ENCODE data around the gene INAFM2.

Gene INAFM2

DNA sequence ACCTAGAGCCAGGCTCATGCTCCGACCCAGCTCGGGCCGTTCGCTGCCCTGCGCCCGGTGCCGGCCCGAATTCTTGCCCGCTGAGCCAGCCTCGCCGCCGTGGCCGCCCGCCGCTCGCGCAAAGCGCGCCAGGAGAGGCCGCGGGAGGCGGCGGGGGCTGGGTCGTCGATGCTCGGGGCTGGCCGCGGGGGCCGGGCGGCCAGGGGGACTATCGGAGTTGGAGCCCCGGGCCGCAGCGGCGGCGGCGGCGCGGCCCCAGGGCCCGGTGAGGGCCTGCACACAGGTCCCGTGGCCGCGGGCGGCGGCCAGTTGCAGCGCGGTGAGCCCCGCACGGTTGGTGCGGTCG lies 41.7 kb upstream of the INAFM2 start:
- DNase-seq (ENCODE audit: low read depth): no peak
- TF ChIP-seq, protein P1, sequence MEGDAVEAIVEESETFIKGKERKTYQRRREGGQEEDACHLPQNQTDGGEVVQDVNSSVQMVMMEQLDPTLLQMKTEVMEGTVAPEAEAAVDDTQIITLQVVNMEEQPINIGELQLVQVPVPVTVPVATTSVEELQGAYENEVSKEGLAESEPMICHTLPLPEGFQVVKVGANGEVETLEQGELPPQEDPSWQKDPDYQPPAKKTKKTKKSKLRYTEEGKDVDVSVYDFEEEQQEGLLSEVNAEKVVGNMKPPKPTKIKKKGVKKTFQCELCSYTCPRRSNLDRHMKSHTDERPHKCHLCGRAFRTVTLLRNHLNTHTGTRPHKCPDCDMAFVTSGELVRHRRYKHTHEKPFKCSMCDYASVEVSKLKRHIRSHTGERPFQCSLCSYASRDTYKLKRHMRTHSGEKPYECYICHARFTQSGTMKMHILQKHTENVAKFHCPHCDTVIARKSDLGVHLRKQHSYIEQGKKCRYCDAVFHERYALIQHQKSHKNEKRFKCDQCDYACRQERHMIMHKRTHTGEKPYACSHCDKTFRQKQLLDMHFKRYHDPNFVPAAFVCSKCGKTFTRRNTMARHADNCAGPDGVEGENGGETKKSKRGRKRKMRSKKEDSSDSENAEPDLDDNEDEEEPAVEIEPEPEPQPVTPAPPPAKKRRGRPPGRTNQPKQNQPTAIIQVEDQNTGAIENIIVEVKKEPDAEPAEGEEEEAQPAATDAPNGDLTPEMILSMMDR (IDR thresholded peaks at IDR 0.05; ENCODE audit: low read depth, low read length): no peak
- TF ChIP-seq POLR2A (IDR thresholded peaks at IDR 0.05; ENCODE audit: extremely low read depth, insufficient read length) (no peak), MYC (IDR thresholded peaks at IDR 0.05; ENCODE audit: low read depth, low read length) (no peak)
- TF ChIP-seq, protein P2, sequence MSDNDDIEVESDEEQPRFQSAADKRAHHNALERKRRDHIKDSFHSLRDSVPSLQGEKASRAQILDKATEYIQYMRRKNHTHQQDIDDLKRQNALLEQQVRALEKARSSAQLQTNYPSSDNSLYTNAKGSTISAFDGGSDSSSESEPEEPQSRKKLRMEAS (IDR thresholded peaks at IDR 0.05; ENCODE audit: low read depth, low read length): no peak
- no peak overlapping the region for H3K4me3 ChIP-seq (ENCODE audit: low read depth, low read length)

DNA sequence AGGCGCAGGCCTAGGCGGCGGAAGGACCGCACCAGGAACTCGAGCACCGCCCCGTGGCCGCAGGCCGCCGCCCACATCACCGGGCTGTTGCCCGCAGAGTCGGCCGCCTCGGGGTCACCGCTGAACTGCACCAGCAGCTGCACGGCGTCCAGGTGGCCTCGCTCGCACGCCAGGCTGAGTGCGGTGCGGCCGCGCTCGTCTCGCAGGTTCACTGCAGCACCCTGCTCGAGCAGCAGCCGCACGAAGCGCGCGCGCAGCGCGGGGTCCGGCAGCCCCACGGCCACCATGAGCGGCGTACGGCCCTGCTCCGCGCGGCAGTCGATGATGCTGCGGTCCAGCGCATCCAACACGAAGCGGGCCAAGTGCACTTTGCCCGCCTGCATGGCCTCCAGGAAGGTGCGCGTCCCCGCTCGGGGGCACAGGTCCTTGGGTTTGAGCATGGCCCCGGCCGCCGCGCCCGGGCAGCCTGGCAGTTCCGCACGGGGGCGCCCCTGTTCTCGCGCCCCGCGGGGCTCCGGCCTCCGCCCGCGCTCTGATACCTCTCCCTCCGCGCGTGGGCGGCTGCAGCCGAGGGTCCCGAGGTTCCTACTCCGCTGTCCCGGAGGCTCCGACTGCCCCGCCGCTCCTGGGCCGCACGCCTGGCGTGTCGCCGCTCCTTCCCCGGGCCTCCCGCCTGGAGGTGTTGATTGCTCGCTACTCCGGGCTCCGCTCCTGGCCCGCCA lies 41.2 kb upstream of the INAFM2 start:
- TF ChIP-seq POLR2A (IDR thresholded peaks at IDR 0.05; ENCODE audit: extremely low read depth, insufficient read length): no peak
- TF ChIP-seq, protein P2 (IDR thresholded peaks at IDR 0.05; ENCODE audit: low read depth, low read length): peak; percentile 7; the same call in 1 of the 2 replicates
- TF ChIP-seq, protein P1 (IDR thresholded peaks at IDR 0.05; ENCODE audit: low read depth, low read length): peak; percentile 5
- TF ChIP-seq MYC (IDR thresholded peaks at IDR 0.05; ENCODE audit: low read depth, low read length): peak; percentile 36; the same call in 1 of the 2 replicates
- DNase-seq (ENCODE audit: low read depth): peak; percentile 73
- H3K4me3 ChIP-seq (ENCODE audit: low read depth, low read length): peak overlapping the region; percentile 32

DNA sequence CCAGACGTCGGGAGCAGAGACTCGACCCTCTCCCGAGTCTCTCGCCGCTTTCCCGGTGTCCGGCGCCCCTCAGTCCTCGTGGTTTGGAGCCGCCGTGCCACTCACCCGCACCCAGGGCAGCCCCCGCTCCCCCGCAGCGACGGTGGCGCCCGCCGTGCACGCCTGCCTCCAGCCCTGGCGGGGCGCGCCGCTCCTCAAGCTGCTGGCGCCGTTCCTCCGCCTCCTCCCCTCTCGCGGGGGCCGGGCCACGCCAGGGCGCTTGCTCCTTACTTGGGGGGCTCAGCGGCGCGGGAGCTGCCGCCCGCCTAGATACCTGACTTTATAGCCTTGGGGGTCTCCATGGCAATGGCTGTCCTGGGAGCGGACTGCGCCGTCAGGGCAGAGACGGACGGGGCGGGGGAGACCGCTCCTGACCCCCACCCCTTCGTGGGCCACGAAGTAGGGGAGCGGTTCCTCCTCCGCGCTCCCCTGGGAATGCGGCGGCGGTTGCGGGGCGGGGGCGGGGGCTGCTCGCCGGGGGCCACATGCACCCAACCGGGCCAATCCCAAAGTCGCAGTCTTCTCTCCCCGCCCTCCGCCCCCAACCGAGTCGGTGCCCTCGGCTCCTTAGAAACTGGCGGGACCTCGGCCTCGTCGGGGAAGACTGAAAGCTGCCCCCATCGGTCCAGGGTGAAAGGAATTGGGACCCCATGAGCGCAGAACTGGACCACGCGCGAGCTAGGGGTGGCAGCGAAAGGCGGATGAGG lies 40.5 kb upstream of the INAFM2 start, which contains the start of gene ANKRD63:
Gene ANKRD63, minus strand, starts transcription at position 196 of the 746 bp plus-strand sequence. CDS start 478 bp downstream, outside the sequence.
- TF ChIP-seq POLR2A (IDR thresholded peaks at IDR 0.05; ENCODE audit: extremely low read depth, insufficient read length) (no peak), MYC (IDR thresholded peaks at IDR 0.05; ENCODE audit: low read depth, low read length) (no peak)
- TF ChIP-seq, protein P1 (IDR thresholded peaks at IDR 0.05; ENCODE audit: low read depth, low read length): no peak
- TF ChIP-seq, protein P2 (IDR thresholded peaks at IDR 0.05; ENCODE audit: low read depth, low read length): no peak
- DNase-seq (ENCODE audit: low read depth): peak; percentile 80
- peak within 1 kb of the TSS; percentile 32 for H3K4me3 ChIP-seq (ENCODE audit: low read depth, low read length)

DNA sequence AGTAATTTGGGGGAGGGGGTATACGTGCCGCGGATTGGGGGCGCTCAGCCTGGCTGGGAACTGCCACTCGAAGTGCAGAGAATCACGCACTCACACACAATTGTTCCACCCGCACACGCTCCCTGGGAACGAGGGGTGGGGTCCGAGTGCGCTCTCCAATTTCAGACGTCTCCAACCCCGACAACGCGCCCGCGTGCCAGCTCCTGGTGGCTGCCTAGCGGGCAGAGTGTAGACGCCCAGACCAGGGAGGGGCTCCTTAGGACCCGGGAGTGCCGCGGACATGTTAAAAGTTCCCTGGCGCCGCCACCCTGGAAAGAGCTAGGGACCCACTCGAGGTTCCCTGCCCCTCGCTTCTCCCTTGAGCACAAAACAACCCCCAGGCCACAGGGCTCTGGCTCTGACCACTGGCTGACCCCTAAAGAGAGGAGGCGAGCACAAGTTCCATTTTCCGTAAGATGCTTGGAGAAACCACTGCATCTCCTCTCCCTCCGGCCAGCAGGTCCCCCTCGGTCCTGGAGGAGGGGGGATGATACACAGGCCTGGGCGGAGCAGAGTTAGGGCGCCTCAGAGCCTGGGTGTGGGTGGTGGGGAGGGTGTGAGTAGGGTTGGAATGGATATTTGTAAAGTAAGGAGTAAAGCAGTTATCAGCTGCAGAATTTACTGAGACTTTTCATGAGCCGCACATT lies 39.7 kb upstream of the INAFM2 start:
- DNase-seq (ENCODE audit: low read depth): peak; percentile 11
- no peak overlapping the region for H3K4me3 ChIP-seq (ENCODE audit: low read depth, low read length)
- TF ChIP-seq MYC (IDR thresholded peaks at IDR 0.05; ENCODE audit: low read depth, low read length) (no peak), POLR2A (IDR thresholded peaks at IDR 0.05; ENCODE audit: extremely low read depth, insufficient read length) (no peak)
- TF ChIP-seq, protein P1 (IDR thresholded peaks at IDR 0.05; ENCODE audit: low read depth, low read length): no peak
- TF ChIP-seq, protein P2 (IDR thresholded peaks at IDR 0.05; ENCODE audit: low read depth, low read length): no peak

DNA sequence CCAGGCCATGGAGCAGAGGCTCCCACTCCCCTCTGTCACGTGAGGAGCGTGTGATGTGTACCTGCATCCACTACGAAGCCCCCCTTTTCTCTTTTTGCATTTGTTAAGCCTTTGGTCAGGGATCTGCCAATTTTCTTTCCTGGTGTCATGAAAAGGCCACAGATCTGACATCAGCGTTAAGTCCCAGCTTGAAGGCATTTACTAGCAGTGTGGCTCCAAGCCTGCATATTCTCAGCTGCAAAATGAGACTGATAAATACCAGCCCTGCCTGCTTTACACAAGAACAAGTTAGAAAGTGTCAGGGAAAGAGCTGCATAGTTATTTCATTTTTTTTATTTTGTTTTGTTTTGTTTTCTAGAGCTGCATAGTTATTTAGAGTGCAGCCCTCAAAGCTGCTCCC lies 38.3 kb upstream of the INAFM2 start:
- DNase-seq (ENCODE audit: low read depth): peak; percentile 27
- TF ChIP-seq POLR2A (IDR thresholded peaks at IDR 0.05; ENCODE audit: extremely low read depth, insufficient read length) (no peak), MYC (IDR thresholded peaks at IDR 0.05; ENCODE audit: low read depth, low read length) (no peak)
- TF ChIP-seq, protein P1 (IDR thresholded peaks at IDR 0.05; ENCODE audit: low read depth, low read length): no peak
- TF ChIP-seq, protein P2 (IDR thresholded peaks at IDR 0.05; ENCODE audit: low read depth, low read length): no peak
- H3K4me3 ChIP-seq (ENCODE audit: low read depth, low read length): no peak overlapping the region
